CD4-positive, alpha-beta T cell (primary cell): ENCODE data around the gene PFDN1. TPM values are rescaled to one million over a fixed set of nuclear protein-coding genes. Genes with fewer than 3 reads are reported as not detected.

Source experiments
- ATAC-seq: fragments of 200-7000 bp; cut with Tn5 transposase; one replicate; pipeline ENCODE4 v1.10.0; 2022; ENCODE audit warnings: mild to moderate bottlenecking; ENCODE audit not compliant: poor library complexity
- CTCF ChIA-PET: fragments of 350-600 bp; sonication (Branson Sonifier 250); formaldehyde crosslinking; loops from one replicate; lab custom pipeline; 2021; ENCODE audit warnings: antibody characterized with exemption, inconsistent platforms; lab: Charles Lee
- POLR2A ChIA-PET: fragments of 350-600 bp; sonication (Branson Sonifier 250); formaldehyde crosslinking; loops from one replicate; lab custom pipeline; 2021; ENCODE audit warnings: antibody characterized with exemption, inconsistent platforms; lab: Charles Lee
- DNase-seq, 14 experiments: peaks; one replicate each; pipeline ENCODE4 v3.0.0-alpha.2; 2013 to 2020; ENCODE audit warnings: mixed read lengths in 2 of 14
- H3K27ac ChIP-seq, 2 donors: one replicate each; pipeline versions ENCODE4 v1.5.1 to v1.7.0; 2013; ENCODE audit warnings: low read length in 2 of 2, low read depth in 1 of 2, mild to moderate bottlenecking in 1 of 2
- H3K27me3 ChIP-seq, 2 experiments: 1 replicate in 1 of 2; 2 replicates in 1 of 2; pipeline versions ENCODE4 v1.6.1 to v1.7.0; 2013; ENCODE audit warnings: low read length in 2 of 2, control low read depth in 1 of 2, mild to moderate bottlenecking in 1 of 2, moderate library complexity in 1 of 2; ENCODE audit not compliant: insufficient read depth in 2 of 2, control insufficient read depth in 1 of 2
- H3K36me3 ChIP-seq: one replicate; pipeline ENCODE4 v1.6.1; 2013; ENCODE audit warnings: low read length, control low read depth; ENCODE audit not compliant: insufficient read depth
- H3K4me1 ChIP-seq: one replicate; pipeline ENCODE4 v1.6.1; 2013; ENCODE audit warnings: low read length, control low read depth; ENCODE audit not compliant: insufficient read depth
- H3K4me3 ChIP-seq: one replicate; pipeline ENCODE4 v1.5.1; 2013; ENCODE audit warnings: mild to moderate bottlenecking, low read length, moderate library complexity
- H3K9me3 ChIP-seq, 2 experiments: 1 replicate in 1 of 2; 2 replicates in 1 of 2; pipeline versions ENCODE4 v1.6.1 to v1.7.0; 2013; ENCODE audit warnings: low read length in 2 of 2, mild to moderate bottlenecking in 2 of 2, control low read depth in 1 of 2, moderate library complexity in 1 of 2; ENCODE audit not compliant: control insufficient read depth in 1 of 2, insufficient read depth in 1 of 2
- H3K27ac Mint-ChIP-seq: one replicate; pipeline ENCODE4 v1.8.0; 2020; ENCODE audit warnings: mixed read lengths
- H3K27me3 Mint-ChIP-seq: one replicate; pipeline ENCODE4 v1.8.0; 2021; ENCODE audit warnings: mixed read lengths
- H3K36me3 Mint-ChIP-seq: one replicate; pipeline ENCODE4 v1.8.0; 2021; ENCODE audit warnings: low read depth, mixed read lengths
- H3K4me1 Mint-ChIP-seq: one replicate; pipeline ENCODE4 v1.8.0; 2021; ENCODE audit warnings: low read depth, mixed read lengths
- H3K4me3 Mint-ChIP-seq: one replicate; pipeline ENCODE4 v1.8.0; 2020; ENCODE audit warnings: mild to moderate bottlenecking, mixed read lengths
- H3K9me3 Mint-ChIP-seq: one replicate; pipeline ENCODE4 v1.8.0; 2020; ENCODE audit warnings: mixed read lengths
- intact Hi-C, 2 experiments: fragments of 100-400 bp; cut with DNase I in 1 of 2; cut with micrococcal nuclease in 1 of 2; formaldehyde crosslinking; loops; one replicate each; pipeline versions ENCODE4 v1.15.1 to v1.9.0; 2023 to 2025; cut with DNase I, micrococcal nuclease
- total RNA-seq, 174 experiments: library from RNA in 2 of 174; stranded (reverse) in 2 of 174; gene quantifications; one replicate each; pipeline ENCODE4 v1.2.3 and lab custom pipeline; 2021 to 2026
- TF ChIP-seq, protein P1 (sequence below): fragments of 200-600 bp; IDR thresholded peaks from one replicate; pipeline ENCODE4 v1.8.0; 2022; ENCODE audit warnings: antibody characterized with exemption, mild to moderate bottlenecking

The PFDN1 gene
- total RNA-seq, 2 experiments from 2014 or later, result 21.3 to 22.0 TPM

DNA sequence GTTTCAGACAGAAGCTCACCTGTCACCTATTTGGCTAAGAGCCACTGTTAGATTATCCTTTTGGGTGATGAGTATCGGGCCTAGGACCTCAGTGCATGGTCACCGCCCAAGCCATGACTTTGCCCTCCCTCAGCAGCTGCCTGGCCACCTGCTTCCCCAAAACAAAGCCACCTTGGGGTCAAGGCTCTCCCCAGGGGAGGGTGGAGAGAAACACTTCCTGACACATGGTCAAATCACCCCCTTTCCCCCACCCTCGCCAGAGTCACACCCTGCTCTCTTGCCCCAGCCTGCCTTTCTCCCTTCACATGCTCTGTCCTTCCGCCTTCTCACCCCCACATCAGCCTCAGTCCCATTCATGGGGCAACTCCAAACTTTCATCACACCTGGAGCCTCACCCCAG is 45.2 kb upstream of the PFDN1 start:
- CTCF ChIA-PET, result interaction anchor here (12.3 kb wide), 1 partner anchor 104 kb away, joined by 118 read pairs; no protein-coding TSS in a partner anchor

DNA sequence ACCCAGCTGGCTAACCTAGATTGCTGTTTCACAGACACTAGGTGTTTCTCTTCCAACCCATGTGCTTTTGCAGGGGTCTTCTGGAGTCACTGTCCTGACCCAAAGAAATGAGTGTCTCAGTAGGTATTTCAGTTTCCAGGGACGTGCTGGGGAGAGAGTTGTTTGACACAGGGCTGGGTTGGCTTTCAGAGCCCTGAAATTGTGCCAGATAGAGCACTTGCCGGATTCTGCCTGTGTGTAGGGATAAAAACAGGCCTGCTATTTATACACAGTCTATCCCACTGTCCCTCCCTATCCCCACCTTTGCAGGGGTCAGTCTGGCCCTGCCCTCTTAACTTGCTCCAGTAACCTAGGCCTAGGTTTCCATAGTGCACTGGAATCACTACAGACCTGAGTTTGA is 44.5 kb upstream of the PFDN1 start:
- H3K36me3 Mint-ChIP-seq, result no peaks in the 10 kb centered on the region
- no peak overlapping the region for H3K4me3 ChIP-seq
- ATAC-seq (no peak), DNase-seq (no peak)
- H3K36me3 ChIP-seq, result no peaks in the 10 kb centered on the region
- H3K27me3 Mint-ChIP-seq, result peaks cover 4% of the 10 kb centered on the region
- peaks cover 47% of the 10 kb centered on the region for H3K4me1 Mint-ChIP-seq
- ChIA-PET POLR2A (interaction anchor here (1.5 to 2.8 kb wide), 2 partner anchors 103 to 285 kb away, joined by 5 to 17 read pairs; no protein-coding TSS in a partner anchor), CTCF (interaction anchor here (1.1 to 12.3 kb wide), 5 partner anchors 12 to 107 kb away, joined by 3 to 118 read pairs (median 7); partner anchors contain the start of gene SLC4A9)
- peaks cover 41% of the 10 kb centered on the region for H3K4me1 ChIP-seq
- H3K9me3 Mint-ChIP-seq, result no peaks in the 10 kb centered on the region
- peak overlapping the region; percentile 68 for H3K4me3 Mint-ChIP-seq
- no peak overlapping the region for H3K27ac ChIP-seq
- no peak overlapping the region for H3K27ac Mint-ChIP-seq
- TF ChIP-seq, protein P1, sequence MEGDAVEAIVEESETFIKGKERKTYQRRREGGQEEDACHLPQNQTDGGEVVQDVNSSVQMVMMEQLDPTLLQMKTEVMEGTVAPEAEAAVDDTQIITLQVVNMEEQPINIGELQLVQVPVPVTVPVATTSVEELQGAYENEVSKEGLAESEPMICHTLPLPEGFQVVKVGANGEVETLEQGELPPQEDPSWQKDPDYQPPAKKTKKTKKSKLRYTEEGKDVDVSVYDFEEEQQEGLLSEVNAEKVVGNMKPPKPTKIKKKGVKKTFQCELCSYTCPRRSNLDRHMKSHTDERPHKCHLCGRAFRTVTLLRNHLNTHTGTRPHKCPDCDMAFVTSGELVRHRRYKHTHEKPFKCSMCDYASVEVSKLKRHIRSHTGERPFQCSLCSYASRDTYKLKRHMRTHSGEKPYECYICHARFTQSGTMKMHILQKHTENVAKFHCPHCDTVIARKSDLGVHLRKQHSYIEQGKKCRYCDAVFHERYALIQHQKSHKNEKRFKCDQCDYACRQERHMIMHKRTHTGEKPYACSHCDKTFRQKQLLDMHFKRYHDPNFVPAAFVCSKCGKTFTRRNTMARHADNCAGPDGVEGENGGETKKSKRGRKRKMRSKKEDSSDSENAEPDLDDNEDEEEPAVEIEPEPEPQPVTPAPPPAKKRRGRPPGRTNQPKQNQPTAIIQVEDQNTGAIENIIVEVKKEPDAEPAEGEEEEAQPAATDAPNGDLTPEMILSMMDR, result no peak
- intact Hi-C loops, result loop anchor here (5.0 kb wide), 2 partner anchors 45 to 175 kb away; partner anchors contain the start of gene PFDN1 (in 2 of the 2)
- no peaks in the 10 kb centered on the region for H3K9me3 ChIP-seq
- H3K27me3 ChIP-seq, result peaks cover 0 to 4% of the 10 kb centered on the region in 2 experiments

More for the DNA sequence above, 45.2 kb upstream of the PFDN1 start:
- Histone ChIP-seq H3K4me3 (no peak overlapping the region), H3K36me3 (no peaks in the 10 kb centered on the region), H3K27ac (no peak overlapping the region), H3K27me3 (peaks cover 0 to 4% of the 10 kb centered on the region in 2 experiments), H3K4me1 (peaks cover 33% of the 10 kb centered on the region), H3K9me3 (no peaks in the 10 kb centered on the region)
- H3K4me1 Mint-ChIP-seq, result peaks cover 39% of the 10 kb centered on the region
- DNase-seq (no peak), ATAC-seq (no peak)
- TF ChIP-seq, protein P1, result no peak
- peak overlapping the region; percentile 58 for H3K4me3 Mint-ChIP-seq
- POLR2A ChIA-PET, result no interaction called here
- no peaks in the 10 kb centered on the region for H3K9me3 Mint-ChIP-seq
- intact Hi-C loops, result loop anchor here (5.0 kb wide), 2 partner anchors 46 to 176 kb away; partner anchors contain the start of gene PFDN1 (in 2 of the 2)
- no peak overlapping the region for H3K27ac Mint-ChIP-seq
- peaks cover 4% of the 10 kb centered on the region for H3K27me3 Mint-ChIP-seq
- H3K36me3 Mint-ChIP-seq, result no peaks in the 10 kb centered on the region

DNA sequence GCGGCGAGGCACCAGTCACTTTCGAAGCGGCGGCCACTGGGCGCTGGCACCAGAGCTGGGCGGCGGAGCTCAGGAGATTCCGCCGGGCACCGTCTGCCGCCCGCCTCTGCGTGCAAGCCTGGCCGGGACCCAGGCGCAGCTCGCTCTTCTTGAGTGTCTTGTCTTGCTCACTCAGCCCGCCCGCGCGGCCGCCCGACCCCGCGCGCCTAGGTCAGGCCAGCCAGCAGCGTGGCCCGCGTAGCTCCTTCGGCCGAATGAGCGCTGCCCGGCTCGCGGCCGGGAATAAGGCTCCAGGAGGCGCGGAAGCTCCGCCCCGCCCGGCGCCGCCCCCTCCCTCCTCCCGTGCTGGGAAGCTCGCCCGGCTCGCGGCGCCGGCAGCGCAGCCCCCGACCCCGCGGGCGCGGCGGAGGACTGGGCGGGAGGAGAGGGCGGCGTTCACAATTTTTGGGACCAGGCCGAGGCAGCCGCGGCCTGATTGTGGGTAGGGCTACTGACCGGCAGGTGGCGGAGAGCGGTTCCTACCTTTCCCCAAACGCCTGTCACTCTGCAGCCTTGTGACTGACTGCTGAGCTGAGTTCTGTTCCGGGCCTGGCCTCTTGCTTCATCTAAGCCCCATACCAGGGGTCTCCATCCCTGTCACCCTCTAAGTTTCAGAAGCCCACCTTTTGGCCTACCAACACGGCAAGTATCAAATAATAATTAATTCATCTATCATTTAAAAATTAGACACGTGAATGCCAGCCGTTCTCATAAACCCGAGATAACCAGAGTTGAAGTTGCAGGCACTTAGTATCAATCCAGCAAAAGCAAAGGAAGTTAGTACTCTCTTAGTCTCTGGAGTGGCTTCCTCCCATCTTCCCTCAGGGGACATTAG is 43.7 kb upstream of the PFDN1 start, which contains the start of gene HBEGF:
Gene HBEGF (minus strand): TSS at position 256 of the 874 bp plus-strand sequence. CDS start 275 bp downstream, outside the sequence.
- ChIA-PET CTCF (interaction anchor here (0.9 to 12.3 kb wide), 9 partner anchors 13 to 374 kb away, joined by 3 to 118 read pairs (median 4); partner anchors contain the start of genes PFDN1 and SLC4A9), POLR2A (interaction anchor here (0.6 to 2.8 kb wide), 7 partner anchors 8 to 738 kb away, joined by 3 to 17 read pairs (median 5); partner anchors contain the start of gene ANKHD1)
- TF ChIP-seq, protein P1, result peak; percentile 30
- Mint-ChIP-seq H3K27ac (peak within 1 kb of the TSS; percentile 1), H3K36me3 (no peaks in the 10 kb centered on the region), H3K4me1 (peaks cover 50% of the 10 kb centered on the region), H3K9me3 (no peaks in the 10 kb centered on the region), H3K27me3 (peaks cover 4% of the 10 kb centered on the region), H3K4me3 (peak within 1 kb of the TSS; percentile 83)
- peaks cover 0 to 4% of the 10 kb centered on the region in 2 experiments for H3K27me3 ChIP-seq
- H3K4me1 ChIP-seq, result peaks cover 49% of the 10 kb centered on the region
- H3K27ac ChIP-seq, result no peak within 1 kb of the TSS
- no peaks in the 10 kb centered on the region for H3K36me3 ChIP-seq
- intact Hi-C loops, result loop anchor here (5.0 kb wide), 2 partner anchors 44 to 174 kb away; partner anchors contain the start of gene PFDN1 (in 2 of the 2)
- ATAC-seq (peak; percentile 67), DNase-seq (peak in 13 of 14 experiments; percentile 11 to 72 (median 46))
- H3K9me3 ChIP-seq, result no peaks in the 10 kb centered on the region
- peak within 1 kb of the TSS; percentile 56 for H3K4me3 ChIP-seq
